Endothelial cell of umbilical vein (primary cell): Measurements from ENCODE around the gene CEBPG. TPM values are rescaled to one million over a fixed set of nuclear protein-coding genes. Genes with fewer than 3 reads are reported as not detected.

Experiments used
- BruUV-seq: library from RNA; stranded (reverse); fragments of 400-500 nt; replicated peaks from 2 replicates; lab custom pipeline; 2021; lab: Mats Ljungman, UMichigan
- CTCF ChIA-PET: fragments of 300-600, 350-600 bp; sonication (Branson Sonifier 250); formaldehyde crosslinking; loops from one replicate; lab custom pipeline; 2021; ENCODE audit warnings: antibody characterized with exemption, inconsistent platforms; lab: Charles Lee
- POLR2A ChIA-PET: fragments of 300-600, 350-600 bp; sonication (Branson Sonifier 250); formaldehyde crosslinking; loops from one replicate; lab custom pipeline; 2021; ENCODE audit warnings: antibody characterized with exemption, inconsistent platforms; lab: Charles Lee
- DNase-seq: peaks from one replicate; pipeline ENCODE4 v3.0.0-alpha.2; 2011; ENCODE audit warnings: low read depth, low spot score
- FAIRE-seq: peaks from 2 replicates; lab custom pipeline; 2011; peaks lifted over from hg19 to GRCh38; lab: Jason Lieb, UNC
- H2AFZ ChIP-seq: 2 replicates; pipeline ENCODE4 v1.6.0; 2012; ENCODE audit warnings: low read depth, low read length, control low read depth, inconsistent platforms
- H3K27ac ChIP-seq: 2 replicates; pipeline ENCODE4 v1.5.1; 2011; ENCODE audit warnings: low read depth, mild to moderate bottlenecking, control low read depth, low read length, moderate library complexity; ENCODE audit not compliant: insufficient read depth
- H3K27me3 ChIP-seq, 2 experiments: 2 replicates each; pipeline versions ENCODE4 v1.6.0 to v1.6.1; 2011; ENCODE audit warnings: low read length in 2 of 2, mixed read lengths in 1 of 2; ENCODE audit not compliant: control insufficient read depth in 2 of 2, insufficient read depth in 2 of 2
- H3K36me3 ChIP-seq, 2 experiments: 2 replicates in 1 of 2; 3 replicates in 1 of 2; pipeline ENCODE4 v1.5.1; 2011; ENCODE audit warnings: low read length in 2 of 2, mild to moderate bottlenecking in 1 of 2, moderate library complexity in 1 of 2; ENCODE audit not compliant: control insufficient read depth in 2 of 2, insufficient read depth in 2 of 2; ENCODE audit errors: extremely low read depth in 1 of 2
- H3K4me1 ChIP-seq: 3 replicates; pipeline ENCODE4 v1.5.1; 2011; ENCODE audit warnings: mild to moderate bottlenecking, low read length; ENCODE audit not compliant: control insufficient read depth, insufficient read depth; ENCODE audit errors: extremely low read depth
- H3K4me2 ChIP-seq: 2 replicates; pipeline ENCODE4 v1.6.1; 2011; ENCODE audit warnings: low read length, control low read depth, mixed read lengths; ENCODE audit not compliant: insufficient read depth
- H3K4me3 ChIP-seq, 3 experiments: fragments of 200-600 bp in 1 of 3; sonication (generic), shearing (Covaris generic) in 1 of 3; replicated peaks in 1 of 3; 2 replicates each; pipeline ENCODE4 v1.5.1; 2011 to 2016; ENCODE audit warnings: control low read depth in 3 of 3, low read length in 3 of 3, mild to moderate bottlenecking in 2 of 3, inconsistent platforms in 1 of 3, low read depth in 1 of 3, moderate library complexity in 1 of 3; ENCODE audit not compliant: insufficient read depth in 1 of 3
- H3K79me2 ChIP-seq: 2 replicates; pipeline ENCODE4 v1.6.0; 2012; ENCODE audit warnings: low read length, inconsistent platforms; ENCODE audit not compliant: control insufficient read depth, insufficient read depth
- H3K9ac ChIP-seq: replicated peaks from 2 replicates; pipeline ENCODE3; 2011; ENCODE audit warnings: low read length, control low read depth; ENCODE audit not compliant: insufficient read depth; ENCODE audit errors: extremely low read depth
- H3K9me1 ChIP-seq: replicated peaks from 3 replicates; pipeline ENCODE4 v1.6.0; 2011; ENCODE audit warnings: mild to moderate bottlenecking, low read length; ENCODE audit not compliant: control insufficient read depth, insufficient read depth; ENCODE audit errors: extremely low read depth
- H3K9me3 ChIP-seq: replicated peaks from 2 replicates; pipeline ENCODE4 v1.5.1; 2012; ENCODE audit warnings: low read length, inconsistent platforms; ENCODE audit not compliant: control insufficient read depth, insufficient read depth
- H4K20me1 ChIP-seq: replicated peaks from 2 replicates; pipeline ENCODE3; 2011; ENCODE audit warnings: mild to moderate bottlenecking, low read length; ENCODE audit not compliant: control insufficient read depth, insufficient read depth; ENCODE audit errors: extremely low read depth
- FOS ChIP-seq: IDR thresholded peaks from 2 replicates; pipeline ENCODE4 v1.6.1; 2011; ENCODE audit warnings: mild to moderate bottlenecking, low read length, moderate library complexity, borderline replicate concordance; ENCODE audit not compliant: insufficient read depth
- GATA2 ChIP-seq: IDR thresholded peaks from 2 replicates; pipeline ENCODE4 v1.7.0; 2011; ENCODE audit warnings: low read depth, mild to moderate bottlenecking, moderate library complexity, mixed read lengths, low read length; ENCODE audit not compliant: insufficient read length, insufficient read depth
- MYC ChIP-seq: IDR thresholded peaks from one replicate; pipeline ENCODE4 v1.6.1; 2011; ENCODE audit warnings: mild to moderate bottlenecking, low read depth, low read length
- POLR2A ChIP-seq: IDR thresholded peaks from 2 replicates; pipeline ENCODE4 v1.6.1; 2012; ENCODE audit warnings: low read depth, mild to moderate bottlenecking, control low read depth, low read length
- POLR2AphosphoS5 ChIP-seq: IDR thresholded peaks from 2 replicates; pipeline ENCODE4 v1.6.1; 2012; ENCODE audit warnings: low read depth, mild to moderate bottlenecking, control low read depth, low read length, moderate library complexity; ENCODE audit not compliant: insufficient read depth
- dilution Hi-C: fragments of 300-500 bp; cut with MboI; formaldehyde crosslinking; loops from one replicate; pipeline ENCODE4 v1.15.0; 2019; ENCODE audit warnings: low sequenced_read_pairs; ENCODE audit not compliant: extremely low pct_ligation_motif_present
- intact Hi-C: fragments of 100-400 bp; cut with micrococcal nuclease; formaldehyde crosslinking; loops from one replicate; pipeline ENCODE4 v1.10.0; 2022
- polyA plus RNA-seq, 4 experiments: library from polyadenylated mRNA; depleted of rRNA in 3 of 4; stranded (reverse) in 3 of 4; unstranded in 1 of 4; fragments of >200 nt; gene quantifications; 2 replicates each; pipeline versions ENCODE4 v1.2.1 to v1.2.3, GENCODE V29; 2011 to 2012; ENCODE audit warnings: missing spikeins in 1 of 4
- total RNA-seq: library from RNA; stranded (reverse); gene quantifications from 2 replicates; pipeline ENCODE4 v1.2.3, GENCODE V29; 2021
- TF ChIP-seq, protein P1 (sequence below), 2 donors: IDR thresholded peaks; 1 replicate in 1 of 2; 2 replicates in 1 of 2; pipeline ENCODE4 v1.5.1; 2011; ENCODE audit warnings: low read length in 2 of 2, mild to moderate bottlenecking in 2 of 2, moderate library complexity in 2 of 2, control low read depth in 1 of 2, inconsistent platforms in 1 of 2, low read depth in 1 of 2; ENCODE audit not compliant: insufficient read depth in 1 of 2; ENCODE audit errors: extremely low read depth in 1 of 2
- TF ChIP-seq, protein P2 (sequence below): IDR thresholded peaks from 2 replicates; pipeline ENCODE4 v1.6.1; 2011; ENCODE audit not compliant: insufficient read depth, insufficient read length

The CEBPG gene
- total and polyA plus RNA-seq, 2 donors (not counting 3 experiments of a cell fraction or from before 2014, with no cell fraction given) = 10.2 to 24.6 TPM

GRCh38 chr19:33427801-33428626 lies 54.5 kb downstream of the CEBPG start:
- ChIA-PET CTCF (interaction anchor here (1.9 to 2.5 kb wide), 2 partner anchors 11 to 340 kb away, joined by 4 to 10 read pairs; no protein-coding TSS in a partner anchor), POLR2A (no interaction called here)
- Histone ChIP-seq H3K4me2 (no peak overlapping the region), H4K20me1 (no peaks in the 10 kb centered on the region), H3K9ac (no peak overlapping the region), H3K27me3 (no peaks in the 10 kb centered on the region), H3K4me1 (no peaks in the 10 kb centered on the region), H3K27ac (no peak overlapping the region), H3K9me1 (no peaks in the 10 kb centered on the region), H3K9me3 (no peaks in the 10 kb centered on the region), H3K79me2 (no peaks in the 10 kb centered on the region), H3K4me3 (no peak overlapping the region), H2AFZ (no peak overlapping the region), H3K36me3 (no peaks in the 10 kb centered on the region)
- intact Hi-C loops = no loop called here
- no TSS peak for BruUV-seq
- FAIRE-seq (no peak), DNase-seq (no peak)
- dilution Hi-C loops = no loop called here
- TF ChIP-seq GATA2 (no peak), POLR2AphosphoS5 (no peak)

GRCh38 chr19:33428627-33429125 lies 55.2 kb downstream of the CEBPG start:
- no peaks in the 10 kb centered on the region for H3K36me3 ChIP-seq
- H3K27ac ChIP-seq = no peak overlapping the region
- dilution Hi-C loops = no loop called here
- DNase-seq (no peak), FAIRE-seq (no peak)
- H2AFZ ChIP-seq = no peak overlapping the region
- H3K4me1 ChIP-seq = no peaks in the 10 kb centered on the region
- no peak overlapping the region for H3K4me2 ChIP-seq
- H4K20me1 ChIP-seq = no peaks in the 10 kb centered on the region
- no TSS peak for BruUV-seq
- TF ChIP-seq MYC = no peak
- TF ChIP-seq FOS = no peak
- TF ChIP-seq, protein P1, sequence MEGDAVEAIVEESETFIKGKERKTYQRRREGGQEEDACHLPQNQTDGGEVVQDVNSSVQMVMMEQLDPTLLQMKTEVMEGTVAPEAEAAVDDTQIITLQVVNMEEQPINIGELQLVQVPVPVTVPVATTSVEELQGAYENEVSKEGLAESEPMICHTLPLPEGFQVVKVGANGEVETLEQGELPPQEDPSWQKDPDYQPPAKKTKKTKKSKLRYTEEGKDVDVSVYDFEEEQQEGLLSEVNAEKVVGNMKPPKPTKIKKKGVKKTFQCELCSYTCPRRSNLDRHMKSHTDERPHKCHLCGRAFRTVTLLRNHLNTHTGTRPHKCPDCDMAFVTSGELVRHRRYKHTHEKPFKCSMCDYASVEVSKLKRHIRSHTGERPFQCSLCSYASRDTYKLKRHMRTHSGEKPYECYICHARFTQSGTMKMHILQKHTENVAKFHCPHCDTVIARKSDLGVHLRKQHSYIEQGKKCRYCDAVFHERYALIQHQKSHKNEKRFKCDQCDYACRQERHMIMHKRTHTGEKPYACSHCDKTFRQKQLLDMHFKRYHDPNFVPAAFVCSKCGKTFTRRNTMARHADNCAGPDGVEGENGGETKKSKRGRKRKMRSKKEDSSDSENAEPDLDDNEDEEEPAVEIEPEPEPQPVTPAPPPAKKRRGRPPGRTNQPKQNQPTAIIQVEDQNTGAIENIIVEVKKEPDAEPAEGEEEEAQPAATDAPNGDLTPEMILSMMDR (IDR thresholded peaks at IDR 0.05; ENCODE audit: extremely low read depth in 1 of 2, insufficient read depth in 1 of 2, low read depth in 1 of 2, low read length in 2 of 2) = no peak
- TF ChIP-seq, protein P2, sequence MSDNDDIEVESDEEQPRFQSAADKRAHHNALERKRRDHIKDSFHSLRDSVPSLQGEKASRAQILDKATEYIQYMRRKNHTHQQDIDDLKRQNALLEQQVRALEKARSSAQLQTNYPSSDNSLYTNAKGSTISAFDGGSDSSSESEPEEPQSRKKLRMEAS = no peak
- no peak for TF ChIP-seq POLR2AphosphoS5
- TF ChIP-seq POLR2A = no peak
- no peaks in the 10 kb centered on the region for H3K79me2 ChIP-seq
- no peaks in the 10 kb centered on the region for H3K9me1 ChIP-seq
- no peak overlapping the region for H3K9ac ChIP-seq
- H3K4me3 ChIP-seq = no peak overlapping the region
- CTCF ChIA-PET = interaction anchor here (2.5 to 4.5 kb wide), 2 partner anchors 12 to 341 kb away, joined by 10 to 284 read pairs; no protein-coding TSS in a partner anchor
- intact Hi-C loops = no loop called here
- POLR2A ChIA-PET = no interaction called here
- no peaks in the 10 kb centered on the region for H3K27me3 ChIP-seq
- no peaks in the 10 kb centered on the region for H3K9me3 ChIP-seq
